MCF 10A (cell line): ENCODE data around the gene MACROH2A1. TPM values are rescaled to one million over a fixed set of nuclear protein-coding genes. Genes with fewer than 3 reads are reported as not detected.

ENCODE experiments used
- BruUV-seq: library from RNA; stranded (reverse); fragments of 400-500 nt; replicated peaks from 2 replicates; lab custom pipeline; 2021; lab: Mats Ljungman, UMichigan
- CTCF ChIA-PET: fragments of 300-600 bp; sonication (Branson Sonifier 250); formaldehyde crosslinking; extraction: SDS; loops from one replicate; lab custom pipeline; 2021; ENCODE audit warnings: antibody characterized with exemption, inconsistent platforms; lab: Yijun Ruan, JAX
- POLR2A ChIA-PET: fragments of 300-600, 350-650 bp; sonication (Branson Sonifier 250); formaldehyde crosslinking; extraction: SDS; loops from one replicate; lab custom pipeline; 2020; ENCODE audit warnings: antibody characterized with exemption, inconsistent platforms; lab: Yijun Ruan, JAX
- DNase-seq: peaks from one replicate; pipeline ENCODE4 v3.0.0-alpha.2; 2018; ENCODE audit not compliant: unreplicated experiment
- H3K27ac Mint-ChIP-seq: one replicate; pipeline ENCODE4 v1.8.0; 2022; ENCODE audit warnings: mild to moderate bottlenecking, low read depth, mixed read lengths; ENCODE audit not compliant: unreplicated experiment
- H3K27me3 Mint-ChIP-seq: one replicate; pipeline ENCODE4 v1.8.0; 2022; ENCODE audit warnings: mixed read lengths; ENCODE audit not compliant: insufficient read depth, unreplicated experiment
- H3K36me3 Mint-ChIP-seq: one replicate; pipeline ENCODE4 v1.8.0; 2022; ENCODE audit warnings: mild to moderate bottlenecking, moderate library complexity, mixed read lengths; ENCODE audit not compliant: insufficient read depth, unreplicated experiment
- H3K4me1 Mint-ChIP-seq: one replicate; pipeline ENCODE4 v1.8.0; 2022; ENCODE audit warnings: mixed read lengths; ENCODE audit not compliant: insufficient read depth, unreplicated experiment
- H3K4me3 Mint-ChIP-seq: one replicate; pipeline ENCODE4 v1.8.0; 2022; ENCODE audit warnings: mild to moderate bottlenecking, moderate library complexity, mixed read lengths; ENCODE audit not compliant: unreplicated experiment
- H3K9me3 Mint-ChIP-seq: one replicate; pipeline ENCODE4 v1.8.0; 2022; ENCODE audit warnings: mixed read lengths; ENCODE audit not compliant: unreplicated experiment
- intact Hi-C: fragments of 100-400 bp; cut with micrococcal nuclease; formaldehyde crosslinking; loops from 2 replicates; pipeline ENCODE4 v1.14.1; 2022
- total RNA-seq: library from RNA; stranded (reverse); gene quantifications from 2 replicates; pipeline ENCODE4 v1.2.3, GENCODE V29; 2022
- TF ChIP-seq, protein P1 (sequence below): fragments of 200-600 bp; IDR thresholded peaks from one replicate; pipeline ENCODE4 v1.8.0; 2022; ENCODE audit warnings: antibody characterized with exemption, mild to moderate bottlenecking; ENCODE audit not compliant: unreplicated experiment

The MACROH2A1 gene
- total RNA-seq, 1 experiment from 2014 or later, result 306 TPM

DNA sequence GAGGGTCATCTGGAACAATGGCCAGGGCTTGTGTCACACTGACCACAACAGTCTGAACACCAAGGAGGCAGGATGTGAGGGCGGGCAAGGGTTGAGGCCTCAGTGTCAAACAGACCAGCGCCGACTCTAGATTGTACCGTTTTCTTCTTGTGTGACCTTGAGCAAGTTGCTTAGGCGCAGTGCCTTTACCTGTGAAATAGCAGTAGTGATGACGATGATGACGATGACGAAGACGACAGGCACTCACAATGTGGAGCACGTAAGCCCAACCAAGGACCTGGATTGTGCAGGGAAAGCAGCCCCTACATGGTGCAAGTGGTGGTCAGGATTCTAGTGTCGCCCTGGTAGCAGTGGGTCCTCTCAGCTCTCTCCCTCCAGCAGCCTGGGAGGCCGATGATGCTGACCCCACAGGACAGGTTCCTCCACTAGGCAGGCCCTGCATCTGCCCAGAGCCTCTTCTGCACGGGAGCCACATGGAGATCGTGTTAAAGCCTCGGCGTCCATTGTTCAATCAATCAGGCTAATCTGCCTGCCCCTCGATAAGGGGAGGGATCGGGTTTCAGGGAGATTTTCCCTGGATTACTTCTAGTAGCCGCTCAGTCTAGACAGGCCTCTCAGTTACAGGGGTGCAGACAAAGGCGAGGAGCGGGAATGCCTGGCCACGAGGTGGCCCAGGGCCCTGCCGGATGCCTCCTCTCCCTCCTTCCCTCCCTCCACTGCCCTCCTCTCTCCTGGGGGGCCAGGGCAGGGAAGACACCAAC, 91.7 kb downstream of the MACROH2A1 start:
- no peaks in the 10 kb centered on the region for H3K27me3 Mint-ChIP-seq
- no peak overlapping the region for H3K27ac Mint-ChIP-seq
- peaks cover 4% of the 10 kb centered on the region for H3K36me3 Mint-ChIP-seq
- H3K4me1 Mint-ChIP-seq, result peaks cover 13% of the 10 kb centered on the region
- BruUV-seq, result no TSS peak
- intact Hi-C loops, result no loop called here
- no peak for DNase-seq
- ChIA-PET POLR2A (no interaction called here), CTCF (interaction anchor here (0.7 kb wide), 1 partner anchor 11 kb away, joined by 3 read pairs; no protein-coding TSS in a partner anchor)
- H3K4me3 Mint-ChIP-seq, result no peak overlapping the region
- no peaks in the 10 kb centered on the region for H3K9me3 Mint-ChIP-seq
- TF ChIP-seq, protein P1, sequence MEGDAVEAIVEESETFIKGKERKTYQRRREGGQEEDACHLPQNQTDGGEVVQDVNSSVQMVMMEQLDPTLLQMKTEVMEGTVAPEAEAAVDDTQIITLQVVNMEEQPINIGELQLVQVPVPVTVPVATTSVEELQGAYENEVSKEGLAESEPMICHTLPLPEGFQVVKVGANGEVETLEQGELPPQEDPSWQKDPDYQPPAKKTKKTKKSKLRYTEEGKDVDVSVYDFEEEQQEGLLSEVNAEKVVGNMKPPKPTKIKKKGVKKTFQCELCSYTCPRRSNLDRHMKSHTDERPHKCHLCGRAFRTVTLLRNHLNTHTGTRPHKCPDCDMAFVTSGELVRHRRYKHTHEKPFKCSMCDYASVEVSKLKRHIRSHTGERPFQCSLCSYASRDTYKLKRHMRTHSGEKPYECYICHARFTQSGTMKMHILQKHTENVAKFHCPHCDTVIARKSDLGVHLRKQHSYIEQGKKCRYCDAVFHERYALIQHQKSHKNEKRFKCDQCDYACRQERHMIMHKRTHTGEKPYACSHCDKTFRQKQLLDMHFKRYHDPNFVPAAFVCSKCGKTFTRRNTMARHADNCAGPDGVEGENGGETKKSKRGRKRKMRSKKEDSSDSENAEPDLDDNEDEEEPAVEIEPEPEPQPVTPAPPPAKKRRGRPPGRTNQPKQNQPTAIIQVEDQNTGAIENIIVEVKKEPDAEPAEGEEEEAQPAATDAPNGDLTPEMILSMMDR, result no peak

DNA sequence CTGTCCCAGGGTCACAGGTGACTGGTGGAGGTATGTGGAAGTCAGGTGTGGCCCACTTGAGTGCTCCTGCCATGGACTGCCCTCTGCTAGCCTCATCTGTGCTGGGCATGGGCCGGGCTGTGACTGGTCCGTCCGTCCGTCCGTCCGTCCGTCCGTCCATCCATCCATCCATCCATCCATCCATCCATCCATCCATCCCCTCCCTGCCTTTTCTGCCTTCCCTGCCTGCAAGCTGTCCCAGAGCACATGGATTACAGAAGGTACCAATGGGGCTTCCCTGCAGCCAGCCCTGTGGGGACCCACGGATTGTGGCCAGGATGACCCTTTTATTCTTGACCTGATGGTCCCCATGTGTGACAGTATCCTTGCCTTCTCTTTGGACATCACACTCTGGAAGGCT, 92.5 kb downstream of the MACROH2A1 start:
- H3K9me3 Mint-ChIP-seq, result no peaks in the 10 kb centered on the region
- TF ChIP-seq, protein P1, result no peak
- H3K27ac Mint-ChIP-seq, result no peak overlapping the region

DNA sequence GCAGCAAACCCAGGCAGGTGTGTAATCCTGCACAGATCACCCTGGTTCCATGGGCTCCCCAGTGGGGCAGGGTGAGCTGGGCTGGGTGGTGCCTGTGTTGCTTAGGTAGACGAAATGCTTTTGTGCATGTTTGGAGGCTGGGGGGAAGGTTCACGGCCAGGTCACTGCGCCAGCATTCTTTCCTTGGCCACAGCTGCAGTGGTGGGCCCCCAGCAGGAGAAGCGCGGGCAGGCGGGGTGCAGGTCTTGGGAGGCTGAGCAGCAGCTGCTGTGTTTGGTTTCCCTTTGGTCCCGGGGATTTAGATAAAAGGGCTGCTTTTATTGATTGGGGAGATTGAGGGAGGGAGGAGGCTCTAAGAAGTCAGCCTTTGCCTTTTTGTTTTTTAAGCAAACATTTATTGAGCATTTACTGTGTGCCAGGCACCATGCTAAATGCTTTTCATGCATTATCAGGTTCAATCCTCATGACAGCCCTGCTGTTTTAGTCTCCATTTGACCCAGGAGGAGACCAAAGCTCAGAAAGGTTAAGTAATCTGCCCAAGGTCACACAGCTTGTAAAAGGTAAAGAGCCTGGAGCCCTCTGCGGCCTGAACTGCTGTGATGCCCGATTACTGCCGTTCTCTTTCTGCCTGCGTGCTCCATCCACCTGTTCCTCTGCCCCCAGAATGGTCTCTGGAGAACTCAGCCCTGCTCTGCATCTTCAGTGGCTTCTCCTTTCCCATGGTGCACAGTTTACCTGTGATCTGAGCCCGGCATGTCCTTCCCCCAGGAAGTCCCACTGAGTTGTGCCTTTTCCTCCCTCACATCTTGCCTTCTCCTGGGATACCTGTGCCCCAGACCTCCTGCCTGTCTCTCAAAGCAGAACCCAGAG, 94.4 kb downstream of the MACROH2A1 start:
- CTCF ChIA-PET, result interaction anchor here (0.6 kb wide), 1 partner anchor 125 kb away, joined by 3 read pairs; no protein-coding TSS in a partner anchor
- Mint-ChIP-seq H3K27ac (no peak overlapping the region), H3K9me3 (no peaks in the 10 kb centered on the region), H3K4me1 (peaks cover 1% of the 10 kb centered on the region), H3K4me3 (no peak overlapping the region), H3K27me3 (no peaks in the 10 kb centered on the region), H3K36me3 (peaks cover 4% of the 10 kb centered on the region)
- POLR2A ChIA-PET, result interaction anchor here (0.7 kb wide), 1 partner anchor 12 kb away, joined by 3 read pairs; no protein-coding TSS in a partner anchor
- intact Hi-C loops, result no loop called here
- DNase-seq, result no peak
- no TSS peak for BruUV-seq
- TF ChIP-seq, protein P1, result no peak

More for the DNA sequence above, 92.5 kb downstream of the MACROH2A1 start:
- no peaks in the 10 kb centered on the region for H3K27me3 Mint-ChIP-seq
- H3K4me1 Mint-ChIP-seq, result peaks cover 13% of the 10 kb centered on the region
- ChIA-PET POLR2A (no interaction called here), CTCF (interaction anchor here (0.7 kb wide), 1 partner anchor 12 kb away, joined by 3 read pairs; no protein-coding TSS in a partner anchor)
- no peak overlapping the region for H3K4me3 Mint-ChIP-seq
- BruUV-seq, result no TSS peak
- no peak for DNase-seq
- intact Hi-C loops, result no loop called here
- H3K36me3 Mint-ChIP-seq, result peaks cover 4% of the 10 kb centered on the region
